Caco-2 (cell line): ENCODE data around the gene CACNB2. TPM values are rescaled to one million over a fixed set of nuclear protein-coding genes. Genes with fewer than 3 reads are reported as not detected.

Experiments used
- BruUV-seq: library from RNA; stranded (reverse); fragments of 400-500 nt; replicated peaks from 2 replicates; lab custom pipeline; 2021; lab: Mats Ljungman, UMichigan
- CTCF ChIA-PET: fragments of 300-600 bp; sonication (Branson Sonifier 250); formaldehyde crosslinking; loops from one replicate; lab custom pipeline; 2022; ENCODE audit warnings: antibody characterized with exemption; lab: Charles Lee
- POLR2A ChIA-PET: fragments of 300-600 bp; sonication (Branson Sonifier 250); formaldehyde crosslinking; loops from one replicate; lab custom pipeline; 2022; ENCODE audit warnings: antibody characterized with exemption; lab: Charles Lee
- DNase-seq, 2 experiments: peaks; one replicate each; pipeline versions ENCODE4 v3.0.0 to v3.0.0-alpha.2; 2020 to 2022
- H3K27me3 ChIP-seq: replicated peaks from 2 replicates; pipeline ENCODE4 v1.6.0; 2011; ENCODE audit warnings: low read length; ENCODE audit not compliant: control insufficient read depth, insufficient read depth
- H3K36me3 ChIP-seq: 2 replicates; pipeline ENCODE4 v1.5.1; 2011; ENCODE audit warnings: low read length; ENCODE audit not compliant: control insufficient read depth, insufficient read depth
- H3K4me1 ChIP-seq: fragments of 250-450 bp; sonication (Bioruptor Pico); 2 replicates; pipeline ENCODE4 v1.5.1; 2020; ENCODE audit warnings: mild to moderate bottlenecking
- H3K4me3 ChIP-seq: 2 replicates; pipeline ENCODE4 v1.5.1; 2011; ENCODE audit warnings: low read depth, mild to moderate bottlenecking, control low read depth, low read length
- H3K9me3 ChIP-seq: fragments of 250-450 bp; sonication (Bioruptor Pico); 2 replicates; pipeline ENCODE4 v1.5.1; 2020; ENCODE audit warnings: mild to moderate bottlenecking, moderate library complexity
- H3K27ac Mint-ChIP-seq: one replicate; pipeline ENCODE4 v1.8.0; 2022; ENCODE audit warnings: mixed read lengths; ENCODE audit not compliant: unreplicated experiment
- H3K27me3 Mint-ChIP-seq: one replicate; pipeline ENCODE4 v1.8.0; 2022; ENCODE audit warnings: mixed read lengths; ENCODE audit not compliant: insufficient read depth, unreplicated experiment
- H3K36me3 Mint-ChIP-seq: one replicate; pipeline ENCODE4 v1.8.0; 2022; ENCODE audit warnings: mild to moderate bottlenecking, mixed read lengths; ENCODE audit not compliant: insufficient read depth, unreplicated experiment
- H3K4me1 Mint-ChIP-seq: one replicate; pipeline ENCODE4 v1.8.0; 2022; ENCODE audit warnings: low read depth, mixed read lengths; ENCODE audit not compliant: unreplicated experiment
- H3K4me3 Mint-ChIP-seq: one replicate; pipeline ENCODE4 v1.8.0; 2022; ENCODE audit warnings: mild to moderate bottlenecking, moderate library complexity, mixed read lengths; ENCODE audit not compliant: unreplicated experiment
- H3K9me3 Mint-ChIP-seq: one replicate; pipeline ENCODE4 v1.8.0; 2022; ENCODE audit warnings: mixed read lengths; ENCODE audit not compliant: unreplicated experiment
- intact Hi-C: fragments of 100-400 bp; cut with micrococcal nuclease; formaldehyde crosslinking; loops from one replicate; pipeline ENCODE4 v1.10.0; 2022; ENCODE audit not compliant: unreplicated experiment
- total RNA-seq: library from RNA; stranded (reverse); gene quantifications from 2 replicates; pipeline ENCODE4 v1.2.3, GENCODE V29; 2022
- TF ChIP-seq, protein P1 (sequence below), 2 experiments: fragments of 200-600 bp in 1 of 2; IDR thresholded peaks; 1 replicate in 1 of 2; 2 replicates in 1 of 2; pipeline versions ENCODE4 v1.5.1 to v1.8.0; 2011 to 2022; ENCODE audit warnings: antibody characterized with exemption in 1 of 2, control low read depth in 1 of 2, inconsistent platforms in 1 of 2, low read depth in 1 of 2, low read length in 1 of 2, mild to moderate bottlenecking in 1 of 2, moderate library complexity in 1 of 2; ENCODE audit not compliant: insufficient read depth in 1 of 2, severe bottlenecking in 1 of 2, unreplicated experiment in 1 of 2

CACNB2 gene
- total RNA-seq, 1 experiment from 2014 or later, result 0.98 TPM

DNA sequence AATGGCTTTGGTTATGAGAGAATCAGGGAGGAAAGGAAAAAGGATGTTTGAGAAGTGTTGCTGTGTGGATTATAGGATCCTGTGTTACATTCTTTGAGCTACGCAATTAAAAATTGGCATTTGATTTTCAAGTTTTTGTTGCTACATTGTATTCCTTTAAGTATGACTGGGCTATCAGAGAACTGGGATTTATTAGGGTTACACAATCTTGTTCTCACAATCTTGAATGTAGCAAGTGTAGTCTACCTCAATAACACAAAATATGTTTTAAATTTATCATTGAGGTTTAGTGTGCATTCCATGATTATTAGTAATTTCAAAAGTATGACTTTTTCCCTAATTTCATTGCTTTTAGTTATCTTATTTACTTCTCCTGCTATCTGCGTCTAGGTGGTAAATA, 113.9 kb downstream of the CACNB2 start:
- Histone ChIP-seq H3K36me3 (no peaks in the 10 kb centered on the region), H3K27me3 (peaks cover 2% of the 10 kb centered on the region), H3K9me3 (no peaks in the 10 kb centered on the region), H3K4me3 (no peak overlapping the region), H3K4me1 (no peaks in the 10 kb centered on the region)
- intact Hi-C loops, result no loop called here
- ChIA-PET POLR2A (no interaction called here), CTCF (no interaction called here)
- TF ChIP-seq, protein P1, sequence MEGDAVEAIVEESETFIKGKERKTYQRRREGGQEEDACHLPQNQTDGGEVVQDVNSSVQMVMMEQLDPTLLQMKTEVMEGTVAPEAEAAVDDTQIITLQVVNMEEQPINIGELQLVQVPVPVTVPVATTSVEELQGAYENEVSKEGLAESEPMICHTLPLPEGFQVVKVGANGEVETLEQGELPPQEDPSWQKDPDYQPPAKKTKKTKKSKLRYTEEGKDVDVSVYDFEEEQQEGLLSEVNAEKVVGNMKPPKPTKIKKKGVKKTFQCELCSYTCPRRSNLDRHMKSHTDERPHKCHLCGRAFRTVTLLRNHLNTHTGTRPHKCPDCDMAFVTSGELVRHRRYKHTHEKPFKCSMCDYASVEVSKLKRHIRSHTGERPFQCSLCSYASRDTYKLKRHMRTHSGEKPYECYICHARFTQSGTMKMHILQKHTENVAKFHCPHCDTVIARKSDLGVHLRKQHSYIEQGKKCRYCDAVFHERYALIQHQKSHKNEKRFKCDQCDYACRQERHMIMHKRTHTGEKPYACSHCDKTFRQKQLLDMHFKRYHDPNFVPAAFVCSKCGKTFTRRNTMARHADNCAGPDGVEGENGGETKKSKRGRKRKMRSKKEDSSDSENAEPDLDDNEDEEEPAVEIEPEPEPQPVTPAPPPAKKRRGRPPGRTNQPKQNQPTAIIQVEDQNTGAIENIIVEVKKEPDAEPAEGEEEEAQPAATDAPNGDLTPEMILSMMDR (IDR thresholded peaks at IDR 0.05; ENCODE audit: insufficient read depth in 1 of 2, low read depth in 1 of 2, low read length in 1 of 2, severe bottlenecking in 1 of 2, unreplicated experiment in 1 of 2), result no peak
- no TSS peak for BruUV-seq
- Mint-ChIP-seq H3K27ac (no peak overlapping the region), H3K4me1 (no peaks in the 10 kb centered on the region), H3K27me3 (peaks cover 20% of the 10 kb centered on the region), H3K36me3 (no peaks in the 10 kb centered on the region), H3K4me3 (no peak overlapping the region), H3K9me3 (no peaks in the 10 kb centered on the region)
- DNase-seq, result no peak

DNA sequence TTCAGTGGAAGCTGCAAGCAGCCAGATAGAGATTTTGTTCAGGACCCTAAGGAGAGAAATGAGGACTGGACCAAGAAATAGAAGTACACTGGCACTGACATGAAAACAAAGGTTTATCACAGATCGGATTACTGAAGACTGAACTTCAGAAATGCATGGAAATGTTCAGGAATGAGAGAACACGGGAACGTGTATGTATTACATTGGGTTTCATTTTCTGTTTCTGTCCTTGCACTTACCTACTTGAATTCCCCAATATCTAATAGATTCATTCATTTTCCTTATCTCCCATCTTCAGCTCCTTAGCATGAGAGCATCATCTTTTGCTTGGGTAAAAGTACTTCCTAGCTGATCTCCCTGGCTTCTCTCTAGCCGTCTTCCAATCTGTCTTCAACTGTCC, 114.5 kb downstream of the CACNB2 start:
- H3K9me3 ChIP-seq, result no peaks in the 10 kb centered on the region
- peaks cover 20% of the 10 kb centered on the region for H3K27me3 Mint-ChIP-seq
- H3K4me3 ChIP-seq, result no peak overlapping the region
- TF ChIP-seq, protein P1 (IDR thresholded peaks at IDR 0.05; ENCODE audit: insufficient read depth in 1 of 2, low read depth in 1 of 2, low read length in 1 of 2, severe bottlenecking in 1 of 2, unreplicated experiment in 1 of 2), result no peak
- H3K27me3 ChIP-seq, result peaks cover 2% of the 10 kb centered on the region
- no peak overlapping the region for H3K4me3 Mint-ChIP-seq
- POLR2A ChIA-PET, result no interaction called here
- H3K27ac Mint-ChIP-seq, result no peak overlapping the region
- no TSS peak for BruUV-seq
- no peaks in the 10 kb centered on the region for H3K4me1 Mint-ChIP-seq
- no peak for DNase-seq
- no peaks in the 10 kb centered on the region for H3K4me1 ChIP-seq
- intact Hi-C loops, result no loop called here
- H3K36me3 ChIP-seq, result no peaks in the 10 kb centered on the region
- no peaks in the 10 kb centered on the region for H3K9me3 Mint-ChIP-seq
- H3K36me3 Mint-ChIP-seq, result no peaks in the 10 kb centered on the region
- CTCF ChIA-PET, result no interaction called here

DNA sequence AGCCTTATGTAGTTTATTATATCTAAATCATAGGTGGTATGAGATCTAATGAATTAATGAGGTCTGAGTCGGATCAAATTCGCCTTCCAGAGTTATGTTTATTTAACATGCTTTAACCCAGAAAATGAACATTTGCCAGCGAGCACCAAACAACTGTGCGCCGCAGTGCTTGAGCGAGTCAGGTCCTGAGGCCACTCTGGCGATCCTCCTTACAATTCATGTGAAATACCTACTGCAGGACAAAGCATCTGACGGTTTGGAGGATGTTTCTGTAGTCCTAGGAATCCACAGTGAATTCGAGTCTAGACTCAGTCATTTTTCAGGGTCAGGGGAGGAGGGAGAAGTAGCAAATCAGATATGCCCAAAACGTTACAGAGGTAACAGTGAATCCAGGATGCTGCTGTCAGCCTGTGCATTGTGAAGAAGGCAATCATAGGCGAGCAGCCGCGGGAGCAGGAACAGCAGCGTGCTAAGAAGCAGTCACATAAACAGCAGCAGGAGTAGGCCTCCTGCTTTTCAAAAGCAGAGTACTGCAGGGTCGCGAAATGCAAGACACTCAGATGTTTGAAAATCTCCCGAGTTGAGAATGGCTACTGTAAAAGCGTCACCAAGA, 120.2 kb downstream of the CACNB2 start:
- no peaks in the 10 kb centered on the region for H3K9me3 Mint-ChIP-seq
- ChIA-PET CTCF (no interaction called here), POLR2A (no interaction called here)
- no peak overlapping the region for H3K4me3 Mint-ChIP-seq
- H3K4me1 ChIP-seq, result no peaks in the 10 kb centered on the region
- intact Hi-C loops, result no loop called here
- no peak overlapping the region for H3K27ac Mint-ChIP-seq
- H3K27me3 ChIP-seq, result peaks cover 2% of the 10 kb centered on the region
- H3K27me3 Mint-ChIP-seq, result peaks cover 12% of the 10 kb centered on the region
- H3K36me3 ChIP-seq, result no peaks in the 10 kb centered on the region
- H3K4me3 ChIP-seq, result no peak overlapping the region
- no peaks in the 10 kb centered on the region for H3K36me3 Mint-ChIP-seq
- H3K9me3 ChIP-seq, result no peaks in the 10 kb centered on the region
- no TSS peak for BruUV-seq
- no peaks in the 10 kb centered on the region for H3K4me1 Mint-ChIP-seq
- TF ChIP-seq, protein P1 (IDR thresholded peaks at IDR 0.05; ENCODE audit: insufficient read depth in 1 of 2, low read depth in 1 of 2, low read length in 1 of 2, severe bottlenecking in 1 of 2, unreplicated experiment in 1 of 2), result no peak
- no peak for DNase-seq
